Activated CD4-positive, CD25-positive, alpha-beta regulatory T cell (primary cell): ENCODE results near the gene DCAF10.
"Not testable (repeated sequence)": the region's sequence is repeated elsewhere in the genome, so short reads cannot be mapped to it uniquely, and the experiment has no call there.

ENCODE experiments used
- DNase-seq, 4 experiments: peaks; one replicate each; lab custom pipeline; 2025; lab: John Stamatoyannopoulos, UW

DCAF10 gene

DNA sequence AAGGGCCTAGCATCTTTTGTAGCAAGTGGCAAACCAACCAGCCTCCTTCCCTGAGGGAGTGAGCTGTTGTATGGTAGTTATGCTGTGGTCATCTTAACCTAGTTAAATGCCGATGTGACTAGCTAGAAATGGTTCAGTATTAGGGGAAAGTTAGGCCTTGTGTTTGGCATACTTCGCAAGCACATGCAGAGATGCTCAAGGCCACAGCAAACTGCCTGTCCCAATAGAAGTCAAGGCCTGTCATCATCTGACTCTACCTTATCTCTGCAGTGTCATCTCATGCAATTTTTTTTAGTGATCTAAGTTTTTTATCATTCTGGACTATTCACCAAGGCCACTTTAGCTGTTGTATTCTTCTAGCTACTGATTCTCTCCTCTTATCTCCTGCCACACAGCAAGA lies 10.5 kb upstream of the DCAF10 start:
- DNase-seq, result no peak

DNA sequence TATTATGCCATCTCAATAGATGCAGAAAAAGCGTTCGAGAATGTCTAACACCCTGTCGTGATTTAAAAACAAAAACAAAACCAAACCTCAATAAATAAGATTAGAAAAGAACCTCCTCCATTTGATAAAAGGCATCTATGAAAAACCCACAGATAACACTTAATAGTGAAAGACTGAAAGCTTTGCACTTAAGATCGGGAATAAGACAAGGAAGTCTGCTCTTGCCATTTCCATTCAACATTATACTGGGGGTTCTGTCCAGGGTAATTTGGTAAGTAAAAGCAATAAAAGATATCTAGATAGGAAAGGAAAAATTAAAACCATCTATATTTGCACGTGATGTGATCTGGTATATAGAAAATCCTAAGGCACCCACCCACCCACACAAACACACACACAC lies 8.5 kb upstream of the DCAF10 start:
- no peak for DNase-seq

DNA sequence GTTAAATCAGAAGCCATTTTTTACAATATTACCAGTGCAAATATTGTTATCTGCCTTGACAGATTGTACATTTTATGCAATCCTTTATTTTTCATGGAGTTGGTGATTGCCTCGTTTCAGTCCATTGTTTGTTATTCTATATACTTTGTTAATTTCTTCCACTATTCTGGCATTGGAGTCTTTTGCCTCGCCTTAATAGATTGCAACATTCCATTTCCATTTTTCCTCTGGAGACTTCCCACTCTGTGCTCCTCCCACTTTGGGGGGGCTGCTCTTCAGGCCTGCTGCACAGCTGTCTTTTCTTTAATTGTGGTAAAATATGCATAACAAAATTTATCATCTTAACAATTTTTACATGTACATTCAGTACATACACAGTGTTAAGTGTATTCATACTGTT lies 4.4 kb upstream of the DCAF10 start:
- DNase-seq, result no peak

DNA sequence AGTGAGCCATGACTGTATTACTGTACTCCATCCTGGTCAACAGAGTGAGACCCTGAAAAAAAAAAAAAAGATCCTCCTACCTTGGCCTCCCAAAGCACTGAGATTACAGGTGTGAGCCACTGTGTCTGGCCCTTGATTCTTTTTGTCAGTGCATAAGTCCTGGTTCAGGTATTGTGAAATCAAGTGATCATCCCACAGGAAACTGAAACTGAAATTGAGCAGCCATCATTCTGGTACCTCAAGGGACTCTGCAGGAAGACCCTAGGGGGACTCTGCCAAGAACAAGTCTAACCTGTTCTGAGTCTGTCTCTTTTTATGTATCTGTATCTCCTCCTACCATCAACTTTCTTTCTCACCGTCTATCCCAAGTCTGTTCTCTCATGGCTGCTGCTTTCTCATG lies 1.9 kb upstream of the DCAF10 start:
- DNase-seq, result no peak

DNA sequence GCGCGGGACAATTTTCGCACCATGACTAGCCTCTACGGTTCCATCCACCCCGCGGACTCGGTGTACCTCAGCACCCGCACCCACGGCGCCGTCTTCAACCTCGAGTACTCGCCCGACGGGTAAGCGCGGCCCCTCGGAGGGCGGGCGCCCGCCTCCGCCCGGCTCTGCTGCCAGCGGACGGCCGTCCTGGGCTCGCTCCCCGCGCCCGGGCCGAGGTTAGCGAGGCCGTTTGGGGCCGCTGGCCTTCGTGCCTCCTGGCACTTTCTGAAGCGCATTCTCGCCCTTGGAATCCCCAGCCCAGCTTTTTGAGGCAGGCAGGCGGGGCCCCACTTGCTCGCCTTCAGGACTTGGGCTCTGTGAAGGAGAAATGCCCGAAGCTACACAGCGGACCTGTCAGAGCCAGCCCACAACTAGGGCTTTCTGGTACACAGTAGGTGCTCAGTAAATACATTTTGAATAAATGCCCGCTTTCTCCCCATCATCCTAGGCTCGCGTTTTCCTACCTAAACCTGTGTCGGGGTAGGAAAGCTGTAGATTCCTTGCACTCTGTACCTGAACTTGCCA lies 772 bp downstream of the DCAF10 start:
- peak in 2 of 4 experiments; percentile 19 to 30 for DNase-seq

DNA sequence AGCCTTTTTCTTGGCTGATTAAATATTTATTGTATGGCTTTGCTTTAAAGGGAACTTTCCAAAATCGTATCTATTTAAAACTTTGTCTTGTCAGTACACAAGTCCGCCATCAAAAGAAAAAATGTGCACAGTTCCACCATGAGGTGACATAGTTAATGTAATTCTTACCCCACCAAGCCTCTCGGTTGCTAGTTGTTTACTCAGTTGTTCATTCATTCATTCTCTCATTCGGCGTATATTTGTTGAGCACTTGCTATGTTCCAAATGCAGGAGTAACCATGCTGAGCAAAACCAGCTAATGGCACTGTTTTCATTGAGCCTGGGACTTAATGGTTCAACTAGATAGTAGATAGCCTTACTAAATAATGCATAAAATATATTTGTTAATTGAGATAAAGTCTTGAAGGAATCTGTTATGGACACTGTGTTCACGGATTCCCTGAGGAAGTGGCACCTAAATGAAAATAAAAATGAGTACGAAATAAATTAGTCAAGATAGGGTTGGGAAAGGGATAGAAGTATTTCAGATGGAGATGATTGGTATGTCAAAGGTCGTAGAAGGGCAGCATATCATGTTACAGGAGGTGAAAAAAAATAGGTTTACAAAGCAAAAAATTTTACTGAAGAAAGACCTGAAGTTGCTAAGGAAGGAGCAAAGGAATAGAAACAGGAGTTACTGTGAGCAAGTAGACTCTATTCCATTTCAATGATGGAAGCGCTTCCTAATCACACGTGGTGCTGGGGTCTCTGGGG lies 1.5 kb downstream of the DCAF10 start:
- DNase-seq, result no peak

DNA sequence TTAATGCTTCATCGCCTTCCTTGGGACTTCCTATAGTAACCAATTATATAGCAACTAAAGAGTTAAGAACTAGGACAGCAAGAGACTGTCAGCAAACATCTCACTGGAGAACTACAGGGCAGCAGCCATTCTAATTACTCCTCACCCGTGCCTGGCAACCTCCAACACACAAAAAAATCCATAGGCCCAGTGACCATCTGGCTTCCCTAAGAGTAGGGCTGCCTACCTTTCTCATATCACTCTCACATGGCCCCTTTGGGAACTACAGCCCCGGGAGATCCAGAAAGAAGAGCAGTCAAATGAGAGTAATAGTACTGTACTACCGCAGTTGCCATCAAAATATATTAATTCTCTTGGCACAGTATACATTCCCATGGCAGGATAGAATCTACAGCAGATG lies 5.7 kb downstream of the DCAF10 start:
- DNase-seq, result no peak

DNA sequence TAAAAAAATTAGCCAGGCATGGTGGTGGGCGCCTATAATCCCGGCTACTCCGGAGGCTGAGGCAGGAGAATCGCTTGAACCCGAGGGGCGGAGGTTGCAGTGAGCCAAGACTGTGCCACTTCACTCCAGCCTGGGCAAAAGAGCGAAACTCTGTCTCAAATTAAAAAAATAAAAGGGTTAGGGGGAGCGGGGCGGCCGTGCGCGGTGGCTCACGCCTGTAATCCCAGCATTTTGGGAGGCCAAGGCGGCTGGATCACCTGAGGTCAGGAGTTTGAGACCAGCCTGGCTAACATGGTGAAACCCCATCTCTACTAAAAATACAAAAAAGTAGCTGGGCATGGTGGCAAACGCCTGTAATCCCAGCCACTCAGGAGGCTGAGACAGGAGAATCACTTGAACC lies 9.1 kb downstream of the DCAF10 start:
- DNase-seq, result not testable (repeated sequence)

DNA sequence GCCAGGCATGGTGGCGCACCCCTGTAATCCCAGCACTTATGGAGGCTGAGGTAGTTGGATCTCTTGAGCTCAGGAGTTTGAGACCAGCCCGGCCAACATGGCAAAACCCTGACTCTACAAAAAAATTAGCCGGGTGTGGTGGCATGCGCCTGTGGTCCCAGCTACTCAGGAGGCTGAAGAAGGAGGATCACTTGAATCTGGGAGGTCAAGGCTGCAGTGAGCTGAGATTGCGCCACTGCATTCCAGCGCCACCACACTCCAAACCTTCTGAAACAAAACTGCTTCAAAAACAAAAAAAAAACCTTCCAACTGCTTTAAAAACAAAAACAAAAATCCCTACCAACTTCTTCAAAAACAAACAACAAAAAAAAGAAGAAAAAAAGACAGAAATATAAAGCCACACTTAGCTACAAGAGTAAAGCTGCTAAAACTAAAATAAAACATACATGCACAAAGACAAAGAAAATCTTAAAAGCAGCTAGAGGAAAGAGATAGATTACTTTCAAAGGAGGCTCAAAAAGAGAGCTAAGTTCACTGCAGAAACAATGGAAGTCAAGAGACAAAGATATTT lies 11.4 kb downstream of the DCAF10 start:
- DNase-seq, result no peak

DNA sequence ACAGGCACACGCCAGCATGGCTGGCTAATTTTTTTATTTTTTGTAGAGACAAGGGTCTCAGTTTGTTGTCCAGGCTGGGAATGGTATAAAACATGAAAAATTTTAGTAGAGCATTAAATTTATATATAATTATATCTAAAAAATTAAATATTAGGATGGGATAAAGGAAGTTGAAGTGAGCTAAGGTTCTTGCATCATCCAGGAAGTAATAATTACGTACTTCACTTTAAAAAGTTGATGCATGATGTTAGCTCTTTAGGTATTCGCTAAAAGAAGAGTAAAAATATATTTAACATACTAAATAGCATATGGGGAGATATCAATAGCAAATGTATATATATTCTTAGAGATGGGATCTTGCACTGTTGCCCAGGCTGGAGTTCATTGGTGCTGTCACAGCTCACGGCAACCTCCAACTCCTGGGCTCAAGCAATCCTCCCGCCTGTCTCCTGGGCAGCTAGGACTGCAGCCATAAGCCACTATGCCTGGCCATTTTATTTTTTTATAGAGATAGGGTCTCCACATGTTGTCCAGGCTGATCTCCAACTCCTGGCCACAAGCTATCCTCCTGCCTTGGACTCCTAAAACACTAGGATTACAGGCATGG lies 12.3 kb downstream of the DCAF10 start:
- no peak for DNase-seq

DNA sequence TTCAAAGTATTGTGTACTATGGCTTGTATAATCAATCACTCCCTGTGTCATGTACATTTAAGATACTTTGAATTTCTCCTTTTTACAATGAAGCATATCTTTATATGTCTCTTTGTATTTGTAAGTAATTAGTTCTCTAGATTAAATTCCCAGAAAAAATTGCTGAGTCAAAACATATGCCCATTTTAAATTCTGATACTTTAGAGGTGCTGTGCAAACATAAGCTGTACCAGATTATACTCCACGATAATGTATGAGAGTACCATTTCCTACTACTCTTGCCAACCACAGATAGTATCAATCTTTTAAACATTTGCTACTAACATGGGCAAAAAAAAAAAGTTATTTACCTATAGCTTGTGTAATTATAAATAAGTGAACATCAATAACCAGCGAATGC lies 18.3 kb downstream of the DCAF10 start:
- no peak for DNase-seq

DNA sequence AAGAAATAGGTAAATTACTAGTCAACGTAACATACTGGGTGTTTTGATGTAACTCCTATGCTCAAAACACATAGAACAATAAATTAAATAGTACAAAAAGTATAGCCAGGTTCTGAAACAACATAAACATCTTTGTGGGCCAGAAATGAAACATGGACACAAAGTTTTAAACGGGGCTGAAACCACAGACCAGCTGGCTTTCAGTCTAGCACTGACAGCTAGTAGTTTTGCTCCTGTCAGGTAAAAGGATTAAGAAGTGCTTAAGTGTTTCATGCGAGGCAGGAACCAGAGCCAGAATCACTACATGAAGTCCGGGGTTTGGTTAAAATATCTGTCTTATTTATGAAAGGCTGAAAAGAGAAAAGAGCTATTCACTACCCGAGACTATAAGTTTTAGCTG lies 19.5 kb downstream of the DCAF10 start:
- DNase-seq, result no peak

DNA sequence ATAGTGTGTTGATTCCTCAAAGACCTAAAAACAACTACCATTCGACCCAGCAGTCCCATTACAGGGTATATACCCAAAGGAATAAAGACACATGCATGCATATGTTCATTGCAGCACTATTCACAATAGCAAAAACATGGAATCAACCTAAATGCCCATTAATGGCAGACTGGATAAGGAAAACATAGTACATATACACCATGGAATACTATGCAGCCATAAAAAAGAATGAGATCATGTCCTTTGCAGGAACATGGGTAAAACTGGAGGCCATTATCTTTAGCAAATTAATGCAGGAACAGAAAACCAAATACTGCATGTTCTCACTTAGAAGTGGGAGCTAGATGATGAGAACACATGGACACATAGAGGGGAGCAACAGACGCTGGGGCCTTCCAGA lies 24.6 kb downstream of the DCAF10 start:
- DNase-seq, result not testable (repeated sequence)

DNA sequence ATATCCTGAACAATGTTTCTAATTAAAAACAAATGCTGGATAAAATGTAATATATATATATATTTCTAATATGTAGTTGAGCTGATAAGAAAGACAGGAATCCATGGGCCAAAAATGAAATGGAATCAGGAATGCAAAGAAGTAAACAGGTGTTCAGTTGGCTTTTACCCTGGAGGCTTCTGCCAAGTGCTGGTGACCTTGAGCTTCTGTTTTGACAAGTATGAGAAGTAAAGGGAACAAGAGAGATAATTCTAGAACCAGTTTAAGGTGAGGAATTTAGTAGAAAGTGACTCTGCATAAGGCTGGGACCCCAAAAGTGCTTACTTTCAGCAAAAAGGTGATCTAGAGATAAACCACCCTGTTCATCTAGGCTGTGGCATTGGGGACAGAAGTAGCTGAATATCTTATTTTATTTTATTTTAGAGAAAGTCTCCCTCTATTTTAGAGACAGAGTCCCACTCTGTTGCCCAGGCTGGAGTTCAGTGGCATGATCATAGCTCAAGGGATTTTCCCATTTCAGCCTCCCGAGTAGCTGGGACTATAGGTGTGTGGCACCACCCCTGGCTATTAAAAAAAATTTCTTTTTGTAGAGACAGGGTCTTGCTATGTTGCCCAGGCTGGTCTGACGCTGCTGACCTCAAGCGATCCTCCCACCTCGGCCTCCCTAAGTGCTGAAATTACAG lies 27.0 kb downstream of the DCAF10 start:
- no peak for DNase-seq

DNA sequence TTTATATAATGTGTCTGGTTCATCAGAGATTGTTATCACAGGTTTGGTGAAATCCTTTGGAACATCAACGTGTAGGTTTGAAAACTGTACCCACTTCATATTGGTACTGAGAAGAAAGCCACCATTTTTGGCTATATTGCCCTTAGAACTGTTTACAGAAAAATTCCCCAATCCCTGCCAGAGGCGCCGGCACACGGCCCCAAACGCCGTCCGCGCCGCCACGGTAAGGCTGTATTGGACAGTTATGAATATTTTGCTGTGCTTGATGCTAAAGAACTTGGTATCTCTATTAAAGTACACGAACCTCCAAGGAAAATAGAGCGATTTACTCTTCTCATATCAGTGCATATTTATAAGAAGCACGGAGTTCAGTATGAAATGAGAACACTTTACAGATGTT lies 35.2 kb downstream of the DCAF10 start:
- DNase-seq, result no peak

DNA sequence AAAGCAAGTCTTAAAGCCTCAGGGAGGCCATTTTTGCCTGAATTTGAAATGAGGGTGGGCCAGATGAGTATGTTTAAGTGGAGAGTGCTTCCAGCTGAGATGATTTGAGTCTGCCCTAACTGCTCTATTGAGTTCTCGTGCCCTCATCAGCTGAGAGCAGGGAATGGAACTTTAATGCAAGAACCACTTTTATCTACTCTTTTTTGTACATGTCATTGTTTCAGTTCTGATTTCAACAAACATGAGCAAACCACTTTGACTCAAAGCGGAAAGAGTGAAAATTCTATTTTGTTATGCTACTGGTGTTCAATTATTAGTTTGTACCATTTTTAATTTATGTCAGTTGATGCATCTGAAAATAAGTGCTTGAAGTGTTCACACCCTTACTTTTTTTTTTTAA lies 35.8 kb downstream of the DCAF10 start:
- no peak for DNase-seq

DNA sequence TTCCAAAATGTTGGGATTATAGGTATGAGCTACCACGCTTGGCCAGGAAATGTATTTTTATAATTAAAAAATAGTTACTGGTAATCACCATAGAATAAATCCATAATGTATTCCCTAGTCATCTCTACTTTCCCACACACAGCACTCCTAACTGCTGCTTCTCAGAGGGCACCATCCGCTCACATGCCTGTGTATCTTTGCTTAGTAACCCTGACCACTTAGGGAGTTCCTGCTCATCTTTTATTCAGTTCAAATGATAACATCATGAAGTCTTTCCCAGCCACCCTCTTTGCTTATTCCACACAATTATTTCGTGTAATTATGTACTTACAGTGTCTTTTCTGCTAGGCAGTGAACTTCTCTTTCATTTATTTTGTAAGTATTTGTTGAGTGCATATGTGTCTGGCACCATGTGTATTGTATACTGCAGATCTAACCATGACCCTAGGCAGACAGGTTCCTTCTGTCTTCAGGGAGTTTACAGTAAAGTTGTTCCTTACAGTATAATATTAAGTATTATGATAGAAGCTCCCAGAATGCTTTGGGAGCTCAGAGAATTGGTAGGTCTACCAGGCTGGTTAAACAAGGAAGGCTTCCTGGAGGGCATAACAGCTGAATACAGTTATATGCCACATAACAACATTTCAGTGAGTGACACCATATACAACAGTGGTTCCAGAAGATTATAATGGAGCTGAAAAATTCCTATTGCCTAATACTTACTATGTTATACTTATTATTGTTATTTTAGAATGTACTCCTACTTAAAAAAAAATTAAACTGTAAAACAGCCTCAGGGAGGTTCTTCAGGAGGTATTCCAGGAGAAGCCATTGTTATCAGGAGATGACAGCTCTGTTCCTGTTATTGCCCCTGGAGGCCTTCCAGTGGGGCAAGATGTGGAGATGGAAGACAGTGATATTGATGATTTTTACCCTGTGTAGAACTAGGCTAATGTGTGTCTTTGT lies 39.2 kb downstream of the DCAF10 start:
- DNase-seq, result no peak

DNA sequence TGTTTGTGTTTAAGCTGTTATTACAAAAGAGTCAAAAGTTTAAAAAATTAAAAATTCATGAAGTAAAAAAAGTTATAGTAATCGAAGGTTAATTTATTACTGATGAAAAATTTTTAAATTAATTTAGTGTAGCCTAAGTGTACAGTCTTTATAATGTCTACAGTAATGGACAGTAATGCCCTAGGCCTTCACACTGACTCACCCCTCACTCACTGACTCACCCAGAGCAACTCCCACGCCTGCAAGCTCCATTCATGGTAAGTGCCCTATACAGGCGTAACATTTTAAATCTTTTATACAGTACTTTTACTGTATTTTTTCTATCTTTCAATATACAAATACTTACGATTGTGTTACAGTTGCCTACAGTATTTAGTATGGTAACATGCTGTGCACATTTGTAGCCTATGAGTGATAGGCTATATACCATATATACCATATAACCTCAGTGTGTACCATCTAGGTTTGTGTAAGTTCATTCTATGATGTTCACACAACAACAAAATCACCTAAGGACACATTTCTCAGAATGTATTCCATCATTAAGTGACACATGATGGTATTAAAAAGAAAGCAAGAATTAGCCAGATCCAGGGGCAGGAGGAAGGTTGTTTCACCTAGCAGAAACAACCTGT lies 40.1 kb downstream of the DCAF10 start:
- no peak for DNase-seq

DNA sequence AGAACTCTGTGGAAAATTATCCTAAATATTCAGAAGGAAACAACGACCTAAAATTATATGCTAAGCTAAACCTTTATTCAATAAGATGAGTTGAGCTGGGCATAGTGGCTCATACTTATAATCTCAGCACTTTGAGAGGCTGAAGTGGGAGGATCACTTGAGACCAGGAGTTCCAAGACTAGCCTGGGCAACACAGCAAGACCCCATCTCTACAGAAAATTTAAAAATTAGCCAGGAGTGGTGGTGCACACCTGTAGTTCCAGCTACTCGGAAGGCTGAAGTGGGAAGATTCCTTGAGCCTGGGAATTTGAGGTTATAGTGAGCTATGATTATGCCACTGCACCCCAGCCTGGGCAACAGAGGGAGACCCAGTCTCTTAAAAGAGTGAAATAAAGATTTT lies 51.6 kb downstream of the DCAF10 start:
- no peak for DNase-seq

DNA sequence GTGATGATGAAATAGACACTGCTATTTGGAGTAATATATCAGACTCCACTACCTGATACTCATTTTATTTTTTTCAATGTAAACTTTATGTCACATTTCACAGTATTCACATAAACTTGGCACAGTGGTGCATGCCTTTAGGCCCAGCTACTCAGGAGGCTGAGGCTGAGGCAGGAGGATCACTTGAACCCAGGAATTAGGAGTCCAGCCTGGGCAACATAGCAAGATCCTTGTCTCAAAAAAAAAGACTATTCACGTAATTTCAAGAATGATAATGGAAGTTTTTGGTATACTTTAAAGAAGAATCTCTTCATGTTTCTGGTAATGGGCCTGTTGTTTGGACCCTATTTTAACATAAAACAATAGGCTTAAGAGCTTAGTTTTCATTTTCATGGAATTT lies 56.0 kb downstream of the DCAF10 start:
- no peak for DNase-seq

DNA sequence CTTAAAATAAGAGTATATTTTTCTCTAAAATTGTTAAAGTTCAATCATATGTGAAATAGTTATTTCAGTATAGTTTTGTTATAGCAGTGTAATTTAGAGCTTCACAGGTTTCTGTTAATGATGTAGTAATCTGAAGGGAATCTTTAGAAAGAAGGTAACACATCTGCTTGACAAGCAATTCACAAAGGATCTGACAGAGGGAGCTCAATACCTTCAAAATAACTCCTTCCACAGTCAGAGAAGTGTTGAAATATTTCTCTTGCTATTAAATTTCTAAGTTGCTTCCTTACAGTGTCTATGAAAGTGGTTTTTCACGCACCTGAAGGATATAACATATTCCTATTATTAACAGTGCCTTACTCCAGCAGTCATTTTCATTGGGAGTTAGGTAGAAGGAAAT lies 58.4 kb downstream of the DCAF10 start:
- DNase-seq, result no peak
